ENCODE results near the gene KCTD4.

KCTD4 gene

DNA sequence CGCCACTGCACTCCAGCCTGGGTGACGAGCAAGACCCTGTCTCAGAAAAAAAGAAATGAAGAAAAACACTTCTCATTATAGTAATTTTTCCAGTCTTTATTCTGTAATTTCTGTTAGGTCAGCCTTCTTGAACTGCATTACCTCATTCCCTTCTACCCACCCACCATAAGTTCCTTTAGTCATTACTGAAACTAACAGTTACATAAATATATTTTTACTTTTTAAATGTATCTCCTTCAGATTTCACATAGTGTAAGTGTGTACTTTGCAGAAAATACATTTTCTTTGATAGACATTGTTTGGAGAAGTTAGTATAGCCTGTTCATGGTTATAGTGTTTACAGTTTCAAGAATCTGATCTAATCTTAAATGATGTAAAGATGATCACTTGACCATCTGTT, 31.7 kb upstream of the KCTD4 start:
- H3K79me2 ChIP-seq (ENCODE audit: low read length) = no peaks in the 10 kb centered on the region
- H3K9me3 ChIP-seq (ENCODE audit: insufficient read depth, low read length) = no peaks in the 10 kb centered on the region
- no peaks in the 10 kb centered on the region for H3K4me1 ChIP-seq (ENCODE audit: low read length)
- H3K9ac ChIP-seq (ENCODE audit: low read length) = no peak overlapping the region
- no peak overlapping the region for H2AFZ ChIP-seq (ENCODE audit: low read depth, low read length)
- no peak overlapping the region for H3K27ac ChIP-seq (ENCODE audit: low read length)
- no peak overlapping the region for H3K4me3 ChIP-seq (ENCODE audit: low read length)
- no peaks in the 10 kb centered on the region for H3K36me3 ChIP-seq (replicated peaks; ENCODE audit: low read depth, low read length)
- TF ChIP-seq, protein P1, sequence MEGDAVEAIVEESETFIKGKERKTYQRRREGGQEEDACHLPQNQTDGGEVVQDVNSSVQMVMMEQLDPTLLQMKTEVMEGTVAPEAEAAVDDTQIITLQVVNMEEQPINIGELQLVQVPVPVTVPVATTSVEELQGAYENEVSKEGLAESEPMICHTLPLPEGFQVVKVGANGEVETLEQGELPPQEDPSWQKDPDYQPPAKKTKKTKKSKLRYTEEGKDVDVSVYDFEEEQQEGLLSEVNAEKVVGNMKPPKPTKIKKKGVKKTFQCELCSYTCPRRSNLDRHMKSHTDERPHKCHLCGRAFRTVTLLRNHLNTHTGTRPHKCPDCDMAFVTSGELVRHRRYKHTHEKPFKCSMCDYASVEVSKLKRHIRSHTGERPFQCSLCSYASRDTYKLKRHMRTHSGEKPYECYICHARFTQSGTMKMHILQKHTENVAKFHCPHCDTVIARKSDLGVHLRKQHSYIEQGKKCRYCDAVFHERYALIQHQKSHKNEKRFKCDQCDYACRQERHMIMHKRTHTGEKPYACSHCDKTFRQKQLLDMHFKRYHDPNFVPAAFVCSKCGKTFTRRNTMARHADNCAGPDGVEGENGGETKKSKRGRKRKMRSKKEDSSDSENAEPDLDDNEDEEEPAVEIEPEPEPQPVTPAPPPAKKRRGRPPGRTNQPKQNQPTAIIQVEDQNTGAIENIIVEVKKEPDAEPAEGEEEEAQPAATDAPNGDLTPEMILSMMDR (IDR thresholded peaks at IDR 0.05; ENCODE audit: low read depth, low read length) = no peak
- TF ChIP-seq EZH2phosphoT487 (IDR thresholded peaks at IDR 0.05; ENCODE audit: low read depth) = no peak
- H4K20me1 ChIP-seq (ENCODE audit: insufficient read depth, low read length) = no peaks in the 10 kb centered on the region
- no peak overlapping the region for H3K4me2 ChIP-seq (ENCODE audit: low read length)
- H3K27me3 ChIP-seq (ENCODE audit: low read depth, low read length) = no peaks in the 10 kb centered on the region

DNA sequence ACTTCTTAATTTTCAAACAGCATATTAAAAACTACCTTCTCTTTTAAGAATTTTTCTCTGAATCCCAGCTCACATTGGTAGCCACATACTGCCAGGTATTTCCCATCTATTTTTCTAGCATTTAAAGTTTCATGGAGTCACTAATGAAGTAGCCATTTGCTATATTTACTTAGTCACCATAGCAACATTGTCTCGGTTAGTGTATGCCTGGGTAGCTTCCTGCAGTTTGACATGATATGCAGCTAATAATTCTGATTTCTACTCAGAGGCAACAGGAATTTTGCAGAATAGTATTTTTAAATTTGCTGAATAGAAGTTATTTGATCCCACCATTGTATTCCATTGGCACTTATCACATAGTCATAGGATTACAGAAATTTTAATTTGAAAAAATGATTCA, 30.9 kb upstream of the KCTD4 start:
- no peaks in the 10 kb centered on the region for H4K20me1 ChIP-seq (ENCODE audit: insufficient read depth, low read length)
- no peak for TF ChIP-seq EZH2phosphoT487 (IDR thresholded peaks at IDR 0.05; ENCODE audit: low read depth)
- TF ChIP-seq, protein P1 (IDR thresholded peaks at IDR 0.05; ENCODE audit: low read depth, low read length) = no peak

GRCh38 chr13:45231305-45231704, 30.5 kb upstream of the KCTD4 start:
- no peaks in the 10 kb centered on the region for H3K79me2 ChIP-seq (ENCODE audit: low read length)
- H3K4me1 ChIP-seq (ENCODE audit: low read length) = no peaks in the 10 kb centered on the region
- H3K4me3 ChIP-seq (ENCODE audit: low read length) = no peak overlapping the region
- no peak overlapping the region for H3K9ac ChIP-seq (ENCODE audit: low read length)
- no peaks in the 10 kb centered on the region for H3K9me3 ChIP-seq (ENCODE audit: insufficient read depth, low read length)
- no peak for TF ChIP-seq EZH2phosphoT487 (IDR thresholded peaks at IDR 0.05; ENCODE audit: low read depth)
- TF ChIP-seq, protein P1 (IDR thresholded peaks at IDR 0.05; ENCODE audit: low read depth, low read length) = no peak
- no peaks in the 10 kb centered on the region for H3K36me3 ChIP-seq (replicated peaks; ENCODE audit: low read depth, low read length)
- H2AFZ ChIP-seq (ENCODE audit: low read depth, low read length) = no peak overlapping the region
- no peak overlapping the region for H3K27ac ChIP-seq (ENCODE audit: low read length)
- no peaks in the 10 kb centered on the region for H3K27me3 ChIP-seq (ENCODE audit: low read depth, low read length)
- no peak overlapping the region for H3K4me2 ChIP-seq (ENCODE audit: low read length)
- H4K20me1 ChIP-seq (ENCODE audit: insufficient read depth, low read length) = no peaks in the 10 kb centered on the region

More for the DNA sequence above, 30.9 kb upstream of the KCTD4 start:
- no peak overlapping the region for H3K9ac ChIP-seq (ENCODE audit: low read length)
- H3K27me3 ChIP-seq (ENCODE audit: low read depth, low read length) = no peaks in the 10 kb centered on the region
- no peak overlapping the region for H3K27ac ChIP-seq (ENCODE audit: low read length)
- no peaks in the 10 kb centered on the region for H3K4me1 ChIP-seq (ENCODE audit: low read length)
- no peak overlapping the region for H3K4me2 ChIP-seq (ENCODE audit: low read length)
- H3K9me3 ChIP-seq (ENCODE audit: insufficient read depth, low read length) = no peaks in the 10 kb centered on the region
- H3K79me2 ChIP-seq (ENCODE audit: low read length) = no peaks in the 10 kb centered on the region
- no peak overlapping the region for H2AFZ ChIP-seq (ENCODE audit: low read depth, low read length)
- H3K36me3 ChIP-seq (replicated peaks; ENCODE audit: low read depth, low read length) = no peaks in the 10 kb centered on the region
- H3K4me3 ChIP-seq (ENCODE audit: low read length) = no peak overlapping the region

- Histone ChIP-seq H4K20me1 (ENCODE audit: insufficient read depth, low read length) (no peaks in the 10 kb centered on the region), H3K4me1 (ENCODE audit: low read length) (no peaks in the 10 kb centered on the region), H3K4me2 (ENCODE audit: low read length) (no peak overlapping the region), H3K9me3 (ENCODE audit: insufficient read depth, low read length) (no peaks in the 10 kb centered on the region), H3K27me3 (ENCODE audit: low read depth, low read length) (no peaks in the 10 kb centered on the region), H3K79me2 (ENCODE audit: low read length) (no peaks in the 10 kb centered on the region), H3K9ac (ENCODE audit: low read length) (no peak overlapping the region), H3K27ac (ENCODE audit: low read length) (no peak overlapping the region), H3K4me3 (ENCODE audit: low read length) (no peak overlapping the region), H3K36me3 (replicated peaks; ENCODE audit: low read depth, low read length) (no peaks in the 10 kb centered on the region), H2AFZ (ENCODE audit: low read depth, low read length) (no peak overlapping the region)
- TF ChIP-seq EZH2phosphoT487 (IDR thresholded peaks at IDR 0.05; ENCODE audit: low read depth) = no peak
- TF ChIP-seq, protein P1 (IDR thresholded peaks at IDR 0.05; ENCODE audit: low read depth, low read length) = no peak
Observed at GRCh38 chr13:45229172-45229571, 28.3 kb upstream of the KCTD4 start.

All from OCI-LY3 (cell line).